Liver (tissue), 3 donors: ENCODE results near the gene TNFRSF1B.

Experiments
- CTCF ChIP-seq: fragments of 150-350 bp; IDR thresholded peaks from 2 replicates; pipeline ENCODE4 v1.5.1; 2017; ENCODE audit warnings: improper control_type of control experiment, low read depth, low read length; ENCODE audit not compliant: missing input control
- EGR1 ChIP-seq, 2 donors: IDR thresholded peaks; 2 replicates each; pipeline ENCODE4 v1.6.1; 2016 to 2018; ENCODE audit warnings: antibody characterized with exemption in 2 of 2, low read depth in 2 of 2
- GABPA ChIP-seq, 2 donors: IDR thresholded peaks in 1 of 2; conservative IDR thresholded peaks in 1 of 2; 2 replicates each; pipeline ENCODE4 v1.6.1; 2016; ENCODE audit warnings: antibody characterized with exemption in 2 of 2, mild to moderate bottlenecking in 1 of 2, moderate library complexity in 1 of 2
- RAD21 ChIP-seq, 2 donors: IDR thresholded peaks; 2 replicates each; pipeline ENCODE4 v1.6.1; 2016; ENCODE audit warnings: antibody characterized with exemption in 2 of 2, mild to moderate bottlenecking in 2 of 2
- REST ChIP-seq: IDR thresholded peaks from 2 replicates; pipeline ENCODE4 v1.6.1; 2016; ENCODE audit warnings: antibody characterized with exemption, mild to moderate bottlenecking
- RXRA ChIP-seq, 2 donors: IDR thresholded peaks; 2 replicates each; pipeline ENCODE4 v1.6.1; 2017 to 2018; ENCODE audit warnings: antibody characterized with exemption in 2 of 2, mild to moderate bottlenecking in 1 of 2
- TAF1 ChIP-seq: conservative IDR thresholded peaks from 2 replicates; pipeline ENCODE4 v1.6.1; 2016; ENCODE audit warnings: antibody characterized with exemption, mild to moderate bottlenecking
- YY1 ChIP-seq: IDR thresholded peaks from 2 replicates; pipeline ENCODE4 v1.6.1; 2016; ENCODE audit warnings: antibody characterized with exemption, mild to moderate bottlenecking
- TF ChIP-seq, protein P1 (sequence below): IDR thresholded peaks from 2 replicates; pipeline ENCODE4 v1.6.1; 2016; ENCODE audit warnings: antibody characterized with exemption
- donor health status: healthy.
- donor health status: healthy.

DNA sequence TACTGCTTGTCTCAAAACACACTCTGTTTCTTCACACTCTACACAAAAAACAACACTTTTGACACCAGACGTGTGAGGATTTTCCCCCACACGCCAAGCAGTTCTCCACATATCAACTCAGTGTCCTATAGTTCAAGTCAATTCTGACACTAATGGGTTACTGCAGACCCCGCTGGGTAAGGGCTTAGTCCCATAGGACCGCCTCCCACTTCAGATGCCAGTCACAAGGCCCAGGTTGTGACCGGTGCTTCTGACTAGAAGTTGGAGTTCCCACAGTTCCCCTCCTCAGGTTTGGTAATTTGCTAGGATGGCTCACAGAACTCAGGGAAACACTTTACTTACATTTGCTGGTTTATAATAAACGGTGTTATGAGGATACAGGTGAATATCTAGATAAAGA lies 83.0 kb downstream of the TNFRSF1B start:
- TF ChIP-seq CTCF (no peak), REST (no peak), RAD21 (IDR thresholded peaks at IDR 0.05) (no peak), TAF1 (no peak), GABPA (IDR thresholded peaks at IDR 0.05 in 1 of 2, conservative IDR thresholded peaks at IDR 0.05 in 1 of 2) (no peak), YY1 (no peak), EGR1 (IDR thresholded peaks at IDR 0.05; ENCODE audit: low read depth in 2 of 2) (no peak), RXRA (IDR thresholded peaks at IDR 0.05) (no peak)
- TF ChIP-seq, protein P1, sequence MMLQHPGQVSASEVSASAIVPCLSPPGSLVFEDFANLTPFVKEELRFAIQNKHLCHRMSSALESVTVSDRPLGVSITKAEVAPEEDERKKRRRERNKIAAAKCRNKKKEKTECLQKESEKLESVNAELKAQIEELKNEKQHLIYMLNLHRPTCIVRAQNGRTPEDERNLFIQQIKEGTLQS, result no peak
